AML-193 (cell line): ENCODE data around the gene RBM34.
"Not testable (repeated sequence)": the region's sequence is repeated elsewhere in the genome, so short reads cannot be mapped to it uniquely, and the experiment has no call there.

Experiments used
- DNase-seq, 2 experiments: peaks; one replicate each; lab custom pipeline; 2025; lab: John Stamatoyannopoulos, UW

The RBM34 gene

GRCh38 chr1:235113183-235113917 lies 47.7 kb downstream of the RBM34 start:
- DNase-seq, result no peak

- DNase-seq, result no peak
These were observed 48.5 kb downstream of the RBM34 start for GRCh38 chr1:235112297-235113182.

- DNase-seq, result no peak
These were observed 49.9 kb downstream of the RBM34 start for GRCh38 chr1:235111107-235111506.

GRCh38 chr1:235108876-235109275 lies 52.2 kb downstream of the RBM34 start:
- no peak for DNase-seq

GRCh38 chr1:235108185-235108593 lies 52.9 kb downstream of the RBM34 start:
- no peak for DNase-seq

GRCh38 chr1:235107368-235108184 lies 53.5 kb downstream of the RBM34 start:
- no peak for DNase-seq

- DNase-seq, result no peak
These were observed 54.6 kb downstream of the RBM34 start for GRCh38 chr1:235106457-235106856.

GRCh38 chr1:235105051-235106043 lies 55.7 kb downstream of the RBM34 start:
- no peak for DNase-seq

- no peak for DNase-seq
These were observed 58.0 kb downstream of the RBM34 start for GRCh38 chr1:235102993-235103411.

- DNase-seq, result no peak
These were observed 58.8 kb downstream of the RBM34 start for GRCh38 chr1:235102259-235102582.

GRCh38 chr1:235101558-235102258 lies 59.3 kb downstream of the RBM34 start:
- no peak for DNase-seq

GRCh38 chr1:235100194-235100772 lies 60.8 kb downstream of the RBM34 start:
- DNase-seq, result no peak

GRCh38 chr1:235098991-235099390 lies 62.1 kb downstream of the RBM34 start:
- no peak for DNase-seq

GRCh38 chr1:235098547-235098946 lies 62.5 kb downstream of the RBM34 start:
- DNase-seq, result no peak

GRCh38 chr1:235097501-235097900 lies 63.5 kb downstream of the RBM34 start:
- not testable (repeated sequence) for DNase-seq

- no peak for DNase-seq
These were observed 65.0 kb downstream of the RBM34 start for GRCh38 chr1:235095938-235096562.

GRCh38 chr1:235093696-235094592 lies 67.1 kb downstream of the RBM34 start:
- peak; percentile 56 to 74 for DNase-seq

GRCh38 chr1:235093013-235093695 lies 67.9 kb downstream of the RBM34 start:
- DNase-seq, result no peak
